Activated T-helper 2 cell treated with anti-CD3 and anti-CD28 coated beads, Interferon-gamma antibody, Interleukin-2, Interleukin-4, amounts not matched to agents 10 μg/mL and 5 μg/mL and 100 μg/mL, durations not matched to agents 14 hours and 24 hours and 36 hours (primary cell): ENCODE data around the gene CPOX. TPM values are rescaled to one million over a fixed set of nuclear protein-coding genes. Genes with fewer than 3 reads are reported as not detected.
"Not testable (repeated sequence)": the region's sequence is repeated elsewhere in the genome, so short reads cannot be mapped to it uniquely, and the experiment has no call there.

Experiments used
- DNase-seq: peaks from one replicate; pipeline ENCODE4 v3.0.0; 2021; ENCODE audit warnings: low spot score
- H3K27ac Mint-ChIP-seq: one replicate; pipeline ENCODE4 v1.8.0; 2021; ENCODE audit warnings: mixed read lengths
- H3K27me3 Mint-ChIP-seq: one replicate; pipeline ENCODE4 v1.8.0; 2021; ENCODE audit warnings: low read depth, mixed read lengths
- H3K36me3 Mint-ChIP-seq: one replicate; pipeline ENCODE4 v1.8.0; 2021; ENCODE audit warnings: low read depth, mixed read lengths
- H3K4me1 Mint-ChIP-seq: one replicate; pipeline ENCODE4 v1.8.0; 2021; ENCODE audit warnings: low read depth, mixed read lengths
- H3K4me3 Mint-ChIP-seq: one replicate; pipeline ENCODE4 v1.8.0; 2021; ENCODE audit warnings: low read depth, mild to moderate bottlenecking, moderate library complexity, mixed read lengths
- H3K9me3 Mint-ChIP-seq: one replicate; pipeline ENCODE4 v1.8.0; 2021; ENCODE audit warnings: mixed read lengths
- intact Hi-C: fragments of 100-400 bp; cut with micrococcal nuclease; formaldehyde crosslinking; loops from one replicate; pipeline ENCODE4 v1.15.1; 2023
- total RNA-seq: library from RNA; stranded (reverse); gene quantifications from 2 replicates; pipeline ENCODE4 v1.2.3, GENCODE V29; 2022

The CPOX gene
- total RNA-seq, 1 donor from 2014 or later, result 48.4 TPM

GRCh38 chr3:98567666-98568270, 25.6 kb downstream of the CPOX start:
- no peak for DNase-seq
- H3K4me1 Mint-ChIP-seq, result peaks cover 67% of the 10 kb centered on the region
- peaks cover 18% of the 10 kb centered on the region for H3K9me3 Mint-ChIP-seq
- H3K27ac Mint-ChIP-seq, result peak overlapping the region; percentile 36
- peaks cover 14% of the 10 kb centered on the region for H3K36me3 Mint-ChIP-seq
- no peak overlapping the region for H3K4me3 Mint-ChIP-seq
- intact Hi-C loops, result no loop called here
- no peaks in the 10 kb centered on the region for H3K27me3 Mint-ChIP-seq

- peaks cover 18% of the 10 kb centered on the region for H3K9me3 Mint-ChIP-seq
- no peak overlapping the region for H3K27ac Mint-ChIP-seq
- no peak overlapping the region for H3K4me3 Mint-ChIP-seq
- H3K36me3 Mint-ChIP-seq, result peaks cover 14% of the 10 kb centered on the region
- intact Hi-C loops, result loop anchor here (1.0 to 2.0 kb wide), 5 partner anchors 8 to 43 kb away; partner anchors contain the start of gene CLDND1
- no peaks in the 10 kb centered on the region for H3K27me3 Mint-ChIP-seq
- peaks cover 62% of the 10 kb centered on the region for H3K4me1 Mint-ChIP-seq
- no peak for DNase-seq
These were observed 27.6 kb downstream of the CPOX start for GRCh38 chr3:98565843-98566242.

GRCh38 chr3:98565237-98565643, 28.2 kb downstream of the CPOX start:
- H3K9me3 Mint-ChIP-seq, result peaks cover 18% of the 10 kb centered on the region
- peaks cover 65% of the 10 kb centered on the region for H3K4me1 Mint-ChIP-seq
- intact Hi-C loops, result loop anchor here (1.0 to 2.0 kb wide), 5 partner anchors 9 to 42 kb away; partner anchors contain the start of gene CLDND1
- H3K27me3 Mint-ChIP-seq, result no peaks in the 10 kb centered on the region
- no peak for DNase-seq
- no peak overlapping the region for H3K27ac Mint-ChIP-seq
- H3K4me3 Mint-ChIP-seq, result no peak overlapping the region
- H3K36me3 Mint-ChIP-seq, result peaks cover 14% of the 10 kb centered on the region

- intact Hi-C loops, result loop anchor here (1.0 to 2.0 kb wide), 5 partner anchors 8 to 42 kb away; partner anchors contain the start of gene CLDND1
- Mint-ChIP-seq H3K36me3 (peaks cover 11% of the 10 kb centered on the region), H3K4me3 (peak overlapping the region; percentile 11), H3K9me3 (peaks cover 19% of the 10 kb centered on the region), H3K27ac (peak overlapping the region; percentile 66), H3K27me3 (no peaks in the 10 kb centered on the region), H3K4me1 (peaks cover 64% of the 10 kb centered on the region)
- no peak for DNase-seq
These were observed 29.0 kb downstream of the CPOX start for GRCh38 chr3:98564282-98565005.

GRCh38 chr3:98563661-98564281, 29.6 kb downstream of the CPOX start:
- peaks cover 5% of the 10 kb centered on the region for H3K36me3 Mint-ChIP-seq
- intact Hi-C loops, result loop anchor here (2.0 kb wide), 1 partner anchor 41 kb away; the partner anchor contains the start of gene CLDND1
- H3K4me3 Mint-ChIP-seq, result no peak overlapping the region
- peaks cover 67% of the 10 kb centered on the region for H3K4me1 Mint-ChIP-seq
- peaks cover 14% of the 10 kb centered on the region for H3K9me3 Mint-ChIP-seq
- no peaks in the 10 kb centered on the region for H3K27me3 Mint-ChIP-seq
- no peak overlapping the region for H3K27ac Mint-ChIP-seq
- DNase-seq, result no peak

GRCh38 chr3:98561727-98562521, 31.5 kb downstream of the CPOX start:
- intact Hi-C loops, result no loop called here
- Mint-ChIP-seq H3K4me3 (no peak overlapping the region), H3K36me3 (no peaks in the 10 kb centered on the region), H3K27me3 (no peaks in the 10 kb centered on the region), H3K9me3 (peaks cover 10% of the 10 kb centered on the region), H3K27ac (peak overlapping the region; percentile 51), H3K4me1 (peaks cover 73% of the 10 kb centered on the region)
- no peak for DNase-seq

GRCh38 chr3:98560911-98561310, 32.5 kb downstream of the CPOX start:
- Mint-ChIP-seq H3K9me3 (peaks cover 6% of the 10 kb centered on the region), H3K4me1 (peaks cover 73% of the 10 kb centered on the region), H3K36me3 (no peaks in the 10 kb centered on the region), H3K27ac (peak overlapping the region; percentile 64), H3K27me3 (no peaks in the 10 kb centered on the region), H3K4me3 (peak overlapping the region; percentile 17)
- no peak for DNase-seq
- intact Hi-C loops, result no loop called here

GRCh38 chr3:98559769-98560168, 33.6 kb downstream of the CPOX start:
- intact Hi-C loops, result loop anchor here (5.0 to 10.0 kb wide), 3 partner anchors 577 to 1845 kb away; partner anchors contain the start of genes CRYBG3, LNP1 and TOMM70
- H3K4me1 Mint-ChIP-seq, result peaks cover 70% of the 10 kb centered on the region
- DNase-seq, H3K27ac Mint-ChIP-seq, H3K9me3 Mint-ChIP-seq, H3K27me3 Mint-ChIP-seq, H3K36me3 Mint-ChIP-seq, H3K4me3 Mint-ChIP-seq: not testable (repeated sequence)

GRCh38 chr3:98558100-98558827, 35.1 kb downstream of the CPOX start:
- peak overlapping the region; percentile 40 for H3K4me3 Mint-ChIP-seq
- peaks cover 6% of the 10 kb centered on the region for H3K9me3 Mint-ChIP-seq
- H3K36me3 Mint-ChIP-seq, result peaks cover 5% of the 10 kb centered on the region
- intact Hi-C loops, result loop anchor here (5.0 to 10.0 kb wide), 3 partner anchors 576 to 1847 kb away; partner anchors contain the start of genes CRYBG3, LNP1 and TOMM70
- H3K4me1 Mint-ChIP-seq, result peaks cover 68% of the 10 kb centered on the region
- peak overlapping the region; percentile 93 for H3K27ac Mint-ChIP-seq
- DNase-seq, result no peak
- no peaks in the 10 kb centered on the region for H3K27me3 Mint-ChIP-seq

- peaks cover 10% of the 10 kb centered on the region for H3K36me3 Mint-ChIP-seq
- peak overlapping the region; percentile 93 for H3K27ac Mint-ChIP-seq
- no peaks in the 10 kb centered on the region for H3K27me3 Mint-ChIP-seq
- H3K4me1 Mint-ChIP-seq, result peaks cover 70% of the 10 kb centered on the region
- peak; percentile 48 for DNase-seq
- peaks cover 6% of the 10 kb centered on the region for H3K9me3 Mint-ChIP-seq
- intact Hi-C loops, result loop anchor here (5.0 to 10.0 kb wide), 3 partner anchors 575 to 1847 kb away; partner anchors contain the start of genes CRYBG3, LNP1 and TOMM70
- peak overlapping the region; percentile 77 for H3K4me3 Mint-ChIP-seq
These were observed 35.9 kb downstream of the CPOX start for GRCh38 chr3:98557324-98558010.
